GM23338 (cell line): Measurements from ENCODE around the gene FBP1.

Experiments used
- CTCF ChIP-seq, 2 experiments: fragments of 200-600 bp in 1 of 2; sonication (generic) in 1 of 2; conservative IDR thresholded peaks; 2 replicates each; pipeline versions ENCODE4 v1.5.1 to v1.6.1; 2016 to 2017; ENCODE audit warnings: antibody characterized with exemption in 2 of 2, low read depth in 2 of 2, mild to moderate bottlenecking in 2 of 2, moderate library complexity in 1 of 2
- EZH2 ChIP-seq: fragments of 200-600 bp; sonication (generic); IDR thresholded peaks from one replicate; pipeline ENCODE4 v1.8.0; 2017; ENCODE audit warnings: antibody characterized with exemption, mild to moderate bottlenecking, low read depth; ENCODE audit not compliant: unreplicated experiment

DNA sequence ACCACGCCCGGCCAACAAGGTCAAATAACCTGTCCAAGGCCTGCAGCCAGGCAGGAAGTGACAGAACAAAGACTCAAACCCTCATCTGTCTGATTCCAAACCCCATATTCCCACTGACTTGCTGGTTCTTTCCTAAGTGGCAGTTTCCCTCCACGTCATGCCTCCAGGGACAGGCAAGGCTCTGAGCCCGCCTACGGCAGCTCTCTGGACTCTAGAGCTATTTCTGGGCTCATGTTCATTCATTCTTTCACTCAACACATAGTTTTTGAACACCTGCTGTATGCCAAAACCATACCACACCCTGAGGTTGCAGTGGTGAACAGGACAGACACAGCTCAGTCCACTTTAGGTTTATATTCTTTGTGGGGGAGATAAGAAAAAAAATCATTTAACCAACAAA is 5.2 kb upstream of the FBP1 start:
- no peak for TF ChIP-seq CTCF (conservative IDR thresholded peaks at IDR 0.05; ENCODE audit: low read depth in 2 of 2)
- TF ChIP-seq EZH2, result no peak
